ENCODE data around the gene GPR179.
"Not testable (repeated sequence)": the region's sequence is repeated elsewhere in the genome, so short reads cannot be mapped to it uniquely, and the experiment has no call there.

DNA sequence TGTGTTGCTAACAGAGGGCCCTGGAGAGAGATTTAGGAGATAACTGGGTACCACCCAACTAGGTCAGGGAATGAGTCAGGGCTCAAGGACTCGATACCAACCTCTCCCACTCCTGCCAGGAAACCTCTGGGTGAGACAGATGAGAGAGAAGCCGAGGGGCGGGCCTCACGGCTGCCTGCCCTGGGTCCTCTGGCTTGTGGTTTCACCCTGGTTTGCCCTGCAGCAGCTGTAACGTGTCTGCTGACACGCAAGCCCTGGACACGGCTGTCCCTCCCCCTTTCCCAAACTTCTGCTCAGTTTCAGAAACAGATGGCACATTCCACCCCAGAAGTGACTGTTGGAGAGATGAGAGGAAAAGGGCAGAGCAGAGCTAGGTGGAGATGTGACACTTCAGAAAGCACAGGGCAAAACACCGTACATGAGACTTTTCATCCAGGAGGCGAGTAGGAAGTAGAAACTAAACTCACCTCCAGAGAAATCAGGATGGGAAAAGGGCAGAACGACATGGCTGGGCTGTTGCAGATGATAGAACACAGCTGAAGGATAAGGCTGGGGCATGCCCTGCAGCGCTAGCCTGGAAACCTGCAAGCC, 57.2 kb downstream of the GPR179 start:
- TF ChIP-seq CTCF (IDR thresholded peaks at IDR 0.05; ENCODE audit: low read depth, low read length, poor library complexity, severe bottlenecking); EZH2phosphoT487 (IDR thresholded peaks at IDR 0.05; ENCODE audit: borderline replicate concordance, low read length): not testable (repeated sequence)
